OCI-LY3 (cell line): ENCODE results near the gene ZMAT1.

Source experiments
- EZH2phosphoT487 ChIP-seq: fragments of 200-600 bp; shearing (Covaris generic); IDR thresholded peaks from 2 replicates; pipeline ENCODE4 v1.6.1; 2018; ENCODE audit warnings: antibody characterized with exemption, mixed run types, low read depth
- TF ChIP-seq, protein P1 (sequence below): fragments of 200-600, 300-600 bp; sonication (generic); IDR thresholded peaks from 2 replicates; pipeline ENCODE4 v1.5.1; 2014; ENCODE audit warnings: antibody characterized with exemption, low read length, low read depth

DNA sequence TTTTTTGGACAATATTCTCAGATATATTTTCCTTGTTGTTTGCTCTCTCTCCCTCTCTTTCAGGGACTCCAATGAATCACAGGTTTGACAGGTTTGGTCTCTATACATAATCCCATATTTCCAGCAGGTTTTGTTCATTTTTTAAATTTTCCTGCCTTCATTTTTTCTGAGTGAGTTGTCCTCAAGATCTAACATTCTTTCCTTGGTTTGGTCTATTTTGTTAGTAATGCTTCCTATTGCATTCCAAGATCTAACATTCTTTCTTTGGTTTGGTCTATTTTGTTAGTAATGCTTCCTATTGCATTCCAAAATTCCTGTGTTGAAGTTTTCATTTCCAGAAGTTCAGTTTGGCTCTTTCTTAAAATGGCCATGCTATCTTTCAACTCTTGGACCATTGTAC lies 45.3 kb upstream of the ZMAT1 start:
- TF ChIP-seq, protein P1, sequence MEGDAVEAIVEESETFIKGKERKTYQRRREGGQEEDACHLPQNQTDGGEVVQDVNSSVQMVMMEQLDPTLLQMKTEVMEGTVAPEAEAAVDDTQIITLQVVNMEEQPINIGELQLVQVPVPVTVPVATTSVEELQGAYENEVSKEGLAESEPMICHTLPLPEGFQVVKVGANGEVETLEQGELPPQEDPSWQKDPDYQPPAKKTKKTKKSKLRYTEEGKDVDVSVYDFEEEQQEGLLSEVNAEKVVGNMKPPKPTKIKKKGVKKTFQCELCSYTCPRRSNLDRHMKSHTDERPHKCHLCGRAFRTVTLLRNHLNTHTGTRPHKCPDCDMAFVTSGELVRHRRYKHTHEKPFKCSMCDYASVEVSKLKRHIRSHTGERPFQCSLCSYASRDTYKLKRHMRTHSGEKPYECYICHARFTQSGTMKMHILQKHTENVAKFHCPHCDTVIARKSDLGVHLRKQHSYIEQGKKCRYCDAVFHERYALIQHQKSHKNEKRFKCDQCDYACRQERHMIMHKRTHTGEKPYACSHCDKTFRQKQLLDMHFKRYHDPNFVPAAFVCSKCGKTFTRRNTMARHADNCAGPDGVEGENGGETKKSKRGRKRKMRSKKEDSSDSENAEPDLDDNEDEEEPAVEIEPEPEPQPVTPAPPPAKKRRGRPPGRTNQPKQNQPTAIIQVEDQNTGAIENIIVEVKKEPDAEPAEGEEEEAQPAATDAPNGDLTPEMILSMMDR: no peak
- TF ChIP-seq EZH2phosphoT487: no peak
